ENCODE results near the gene SLC25A3.

- no peak for TF ChIP-seq CTCF (IDR thresholded peaks at IDR 0.05)
- no peak for TF ChIP-seq POLR2A (IDR thresholded peaks at IDR 0.05)
Measured at GRCh38 chr12:98551787-98552186, 41.7 kb upstream of the SLC25A3 start.
